Measurements from ENCODE around the gene PFDN6. TPM values are rescaled to one million over a fixed set of nuclear protein-coding genes. Genes with fewer than 3 reads are reported as not detected.
A peak's percentile ranks its signal among the peaks of the same experiment; 100 is the strongest.

Gene PFDN6
- total and polyA plus RNA-seq, 2 of the 13 experiments (the other 11 are each of a cell fraction or from before 2014, with no cell fraction given), result 75.5 to 87.0 TPM

- peak; percentile 59 for TF ChIP-seq CEBPG (CRISPR knock-in tag; IDR thresholded peaks at IDR 0.05)
- peak; percentile 60; the same call in 1 of the 2 replicates for TF ChIP-seq HNF1B (CRISPR knock-in tag; IDR thresholded peaks at IDR 0.05)
- 0 out of 2 replicates have a peak, but pooled peaks have one; percentile 33 for TF ChIP-seq ZNF839 (CRISPR knock-in tag; IDR thresholded peaks at IDR 0.05; ENCODE audit: borderline replicate concordance)
- peak; percentile 82 for TF ChIP-seq YEATS2 (CRISPR knock-in tag; IDR thresholded peaks at IDR 0.05; ENCODE audit: borderline replicate concordance)
- TF ChIP-seq MXD3 (CRISPR knock-in tag; IDR thresholded peaks at IDR 0.05), result peak; percentile 57
- peak; percentile 69; the same call in 1 of the 2 replicates for TF ChIP-seq ZNF891 (CRISPR knock-in tag; IDR thresholded peaks at IDR 0.05)
- no peak for TF ChIP-seq FOXM1 (CRISPR knock-in tag; IDR thresholded peaks at IDR 0.05)
- TF ChIP-seq GPBP1L1 (CRISPR knock-in tag; IDR thresholded peaks at IDR 0.05), result no peak
- TF ChIP-seq ZNF414 (CRISPR knock-in tag; IDR thresholded peaks at IDR 0.05), result peak; percentile 23; the same call in 1 of the 2 replicates
- no peak; the same call in 1 of the 2 replicates for TF ChIP-seq ATF6 (CRISPR knock-in tag; conservative IDR thresholded peaks at IDR 0.05)
- TF ChIP-seq ZNF589 (CRISPR knock-in tag; conservative IDR thresholded peaks at IDR 0.05), result peak; percentile 91
- no peak for TF ChIP-seq ZFP82 (CRISPR knock-in tag; IDR thresholded peaks at IDR 0.05; ENCODE audit: borderline replicate concordance)
- TF ChIP-seq ZNF773 (CRISPR knock-in tag; IDR thresholded peaks at IDR 0.05; ENCODE audit: borderline replicate concordance), result no peak
- TF ChIP-seq ZBTB26 (CRISPR knock-in tag; IDR thresholded peaks at IDR 0.05; ENCODE audit: borderline replicate concordance), result peak; percentile 64
These were observed 10.0 kb downstream of the PFDN6 start (continued) for GRCh38 chr6:33299237-33299944.
